Epidermal melanocyte (primary cell): ENCODE results near the gene SLC35D2.
"Not testable (repeated sequence)": the region's sequence is repeated elsewhere in the genome, so short reads cannot be mapped to it uniquely, and the experiment has no call there.

Experiments used
- DNase-seq: peaks from one replicate; pipeline ENCODE4 v3.0.0; 2011; ENCODE audit warnings: low spot score; ENCODE audit not compliant: insufficient read length

Gene SLC35D2

DNA sequence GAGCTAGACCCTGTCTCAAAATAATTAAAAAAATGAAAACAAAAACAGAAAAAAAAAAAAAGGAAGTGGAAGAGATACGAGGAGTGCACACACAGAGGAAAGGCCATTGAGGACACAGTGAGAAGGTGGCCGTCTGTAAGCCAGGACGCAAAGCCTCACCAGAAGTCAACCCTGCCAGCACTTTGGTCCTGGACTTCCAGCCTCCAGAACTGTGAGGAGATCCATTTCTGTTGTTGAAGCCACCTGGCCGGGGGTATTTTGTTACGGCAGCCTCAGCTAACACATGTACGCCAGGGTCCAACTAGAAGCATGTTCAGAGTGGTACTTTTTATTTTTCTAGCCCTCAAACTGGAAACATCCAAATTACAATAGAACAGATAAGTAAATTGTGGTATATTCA lies 21.8 kb downstream of the SLC35D2 start:
- DNase-seq: no peak

GRCh38 chr9:96360976-96361375 lies 22.5 kb downstream of the SLC35D2 start:
- no peak for DNase-seq

GRCh38 chr9:96360523-96360922 lies 23.0 kb downstream of the SLC35D2 start:
- DNase-seq: not testable (repeated sequence)

DNA sequence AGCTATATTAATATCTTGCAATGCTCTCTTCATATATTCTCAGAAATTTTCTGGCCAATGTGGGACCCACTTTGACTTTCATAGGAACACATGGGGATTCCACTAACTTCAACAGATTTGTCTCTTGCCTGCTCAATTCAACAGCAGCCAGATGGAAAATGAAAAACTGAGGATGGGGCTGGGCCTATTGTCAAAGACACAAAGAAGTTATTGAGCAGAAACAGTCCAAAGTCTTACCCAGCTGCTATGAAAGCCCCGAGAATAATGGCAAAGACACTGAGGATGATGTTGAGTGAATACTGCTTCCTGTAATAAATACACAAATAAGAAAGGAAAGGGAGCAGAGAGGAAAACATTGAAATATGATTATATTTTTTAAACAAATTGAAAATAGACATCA lies 32.6 kb downstream of the SLC35D2 start:
- DNase-seq: no peak

DNA sequence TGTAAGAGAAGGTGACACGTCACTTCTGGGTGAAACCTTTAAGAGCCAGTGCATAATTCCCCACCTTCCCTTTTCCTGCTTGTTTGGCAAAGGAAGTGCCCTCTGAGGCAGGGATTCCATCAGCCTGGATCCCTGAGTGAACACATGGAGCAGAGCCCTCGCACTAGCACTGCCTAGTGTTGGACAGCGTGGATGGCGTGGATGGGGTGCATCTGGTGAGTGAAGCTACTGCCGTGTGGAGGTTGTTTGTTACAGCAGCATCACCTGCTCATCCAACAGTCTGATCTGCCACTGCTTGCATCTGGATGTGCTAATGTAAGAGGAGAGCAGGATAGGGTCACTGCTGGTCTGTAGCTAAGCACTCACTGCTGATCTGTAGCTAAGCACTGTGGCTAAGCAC lies 35.2 kb downstream of the SLC35D2 start:
- no peak for DNase-seq

- DNase-seq: no peak
Measured at GRCh38 chr9:96345551-96345950, 38.0 kb downstream of the SLC35D2 start.

DNA sequence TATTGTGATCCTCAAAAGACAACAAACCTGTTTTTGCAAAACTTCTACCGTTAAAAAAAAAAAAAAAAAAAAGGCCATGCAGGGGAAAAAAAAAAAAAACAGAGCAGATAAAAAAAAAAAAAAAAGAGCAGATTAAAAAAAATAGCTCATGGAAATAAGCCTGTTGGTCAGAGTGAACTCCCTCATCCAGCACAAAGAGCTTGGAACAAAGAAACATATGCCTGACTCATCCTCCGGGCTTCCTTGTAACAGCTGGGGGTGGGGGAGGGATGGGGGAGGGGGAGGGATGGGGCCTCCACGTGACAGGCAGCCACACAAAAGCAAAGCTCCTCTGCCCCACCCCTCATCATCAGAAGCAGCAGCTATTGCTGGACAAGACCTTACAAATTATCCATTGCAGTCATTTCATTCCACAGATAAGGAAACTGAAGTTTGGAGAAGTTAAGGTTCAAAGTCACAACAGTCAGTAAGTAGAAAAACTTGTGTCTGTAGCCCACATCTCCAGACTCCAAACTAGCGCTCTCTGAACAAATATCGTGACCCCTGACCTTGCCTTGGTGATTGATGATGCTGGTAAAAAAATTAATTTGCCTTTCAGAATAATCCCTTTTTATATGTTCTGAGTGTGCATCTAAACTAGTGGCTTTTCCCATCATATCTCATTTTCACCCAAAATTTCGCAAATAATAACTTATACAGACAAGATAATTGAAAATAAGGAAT lies 38.9 kb downstream of the SLC35D2 start:
- peak; percentile 76 for DNase-seq

DNA sequence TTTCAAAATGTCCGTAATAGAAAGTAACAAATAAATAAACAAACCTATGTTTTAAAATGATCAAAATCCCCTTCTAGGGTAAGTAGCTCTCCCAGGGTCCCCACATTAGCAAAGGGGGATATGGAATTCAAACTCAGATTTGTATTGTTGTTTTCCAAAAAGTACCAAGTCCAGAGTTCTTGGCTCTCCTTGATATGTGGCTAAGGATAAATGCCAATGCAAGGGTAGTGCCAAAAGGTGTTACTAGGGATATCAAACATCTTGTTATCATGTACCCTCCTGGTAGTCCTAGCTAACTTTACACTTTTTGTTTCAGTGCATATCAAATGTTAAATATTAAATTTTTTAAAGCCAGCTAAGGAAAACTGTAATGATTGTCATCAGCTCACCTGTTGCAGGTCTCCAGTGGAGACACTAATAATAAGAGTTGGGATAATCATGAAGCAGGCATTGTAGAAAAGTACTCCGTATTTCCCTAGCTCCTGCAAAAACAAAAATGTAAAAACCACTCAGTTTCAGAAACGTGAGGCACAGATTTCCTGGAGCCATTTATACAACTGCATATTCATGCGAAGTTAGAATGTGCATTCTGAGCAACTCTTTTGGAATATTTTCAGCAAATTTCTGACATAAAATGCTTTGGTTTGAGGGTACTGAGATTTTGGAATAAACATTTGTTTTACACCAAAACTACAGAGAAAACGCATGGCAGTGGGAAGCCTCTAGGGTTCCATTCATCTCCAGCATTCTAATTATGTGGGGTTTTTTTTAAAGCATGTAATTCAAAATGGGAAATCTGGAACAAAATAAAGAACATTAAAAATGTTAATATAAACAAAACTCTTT lies 39.8 kb downstream of the SLC35D2 start:
- DNase-seq: no peak

GRCh38 chr9:96342571-96343245 lies 40.8 kb downstream of the SLC35D2 start:
- no peak for DNase-seq

- no peak for DNase-seq
Measured at GRCh38 chr9:96340707-96341106, 42.8 kb downstream of the SLC35D2 start.

GRCh38 chr9:96338299-96338698 lies 45.2 kb downstream of the SLC35D2 start:
- DNase-seq: no peak

DNA sequence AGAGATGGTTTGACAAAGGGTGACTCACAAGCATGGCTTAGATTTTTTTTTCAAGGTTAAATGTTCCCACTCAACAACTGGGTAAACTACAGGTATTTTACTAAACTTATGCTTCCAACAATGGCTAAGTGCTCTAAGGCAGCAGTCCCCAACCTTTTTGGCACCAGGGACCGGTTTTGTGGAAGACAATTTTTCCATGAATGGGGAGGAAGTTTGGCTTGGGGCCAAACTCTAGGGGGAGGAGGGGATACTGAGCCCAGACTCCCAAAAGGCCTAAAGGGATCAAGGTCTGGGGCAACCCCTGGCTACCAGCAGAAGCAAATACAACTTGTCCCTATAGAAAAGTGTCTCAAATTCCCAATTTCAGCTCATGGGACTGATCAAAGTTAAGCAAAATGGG lies 49.6 kb downstream of the SLC35D2 start:
- DNase-seq: no peak

DNA sequence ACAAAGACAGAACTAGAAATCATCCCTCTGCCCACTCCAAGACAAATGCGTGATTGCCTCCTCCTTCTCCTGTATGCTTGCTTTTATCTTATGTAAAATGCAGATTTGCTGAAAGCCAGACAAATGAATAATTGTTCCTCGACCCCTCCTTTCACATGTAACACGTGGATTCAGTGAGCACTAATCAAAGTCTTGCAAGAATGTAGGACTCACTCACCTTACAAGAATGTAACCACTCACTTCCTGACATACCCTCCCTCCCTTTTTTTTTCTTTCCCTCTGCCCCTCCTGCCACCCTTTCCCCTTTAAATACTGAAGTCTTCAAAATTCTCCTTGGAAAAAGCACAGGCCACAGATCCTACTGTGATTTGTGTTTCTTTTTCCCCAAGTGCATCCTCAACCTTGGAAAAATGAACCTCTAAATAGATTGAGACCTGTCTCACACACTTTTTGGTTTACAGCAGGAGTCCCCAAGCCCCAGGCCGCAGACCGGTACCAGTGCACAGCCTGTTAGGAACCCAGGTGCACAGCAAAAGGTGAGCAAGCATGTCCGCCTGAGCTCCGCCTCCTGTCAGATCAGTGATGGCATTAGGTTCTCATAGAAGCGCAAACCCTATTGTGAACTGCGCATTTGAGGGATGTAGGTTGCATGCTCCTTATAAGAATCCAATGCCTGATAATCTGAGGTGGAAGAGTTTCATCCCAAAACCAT lies 52.1 kb downstream of the SLC35D2 start:
- DNase-seq: no peak

- peak; percentile 67 for DNase-seq
Measured at GRCh38 chr9:96327694-96328352, 55.7 kb downstream of the SLC35D2 start.

GRCh38 chr9:96323169-96323568 lies 60.3 kb downstream of the SLC35D2 start:
- no peak for DNase-seq

- not testable (repeated sequence) for DNase-seq
Measured at GRCh38 chr9:96322736-96323135, 60.8 kb downstream of the SLC35D2 start.

DNA sequence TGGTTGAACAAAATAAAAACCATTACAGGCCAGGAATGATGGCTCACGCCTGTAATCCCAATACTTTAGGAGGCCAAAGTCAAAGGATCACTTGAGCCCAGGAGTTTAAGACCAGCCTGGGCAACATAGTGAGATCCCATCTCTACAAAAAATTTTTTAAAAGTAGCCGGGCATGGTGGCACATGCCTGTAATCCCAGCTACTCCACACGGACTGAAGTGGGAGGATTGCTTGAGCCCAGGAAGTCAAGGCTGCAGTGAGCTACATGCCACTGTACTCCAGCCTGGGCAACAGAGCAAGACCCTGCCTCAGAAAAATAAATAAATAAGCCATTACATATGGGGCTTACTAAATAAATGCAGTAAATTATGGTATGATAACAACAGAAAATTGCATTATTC lies 61.3 kb downstream of the SLC35D2 start:
- not testable (repeated sequence) for DNase-seq

DNA sequence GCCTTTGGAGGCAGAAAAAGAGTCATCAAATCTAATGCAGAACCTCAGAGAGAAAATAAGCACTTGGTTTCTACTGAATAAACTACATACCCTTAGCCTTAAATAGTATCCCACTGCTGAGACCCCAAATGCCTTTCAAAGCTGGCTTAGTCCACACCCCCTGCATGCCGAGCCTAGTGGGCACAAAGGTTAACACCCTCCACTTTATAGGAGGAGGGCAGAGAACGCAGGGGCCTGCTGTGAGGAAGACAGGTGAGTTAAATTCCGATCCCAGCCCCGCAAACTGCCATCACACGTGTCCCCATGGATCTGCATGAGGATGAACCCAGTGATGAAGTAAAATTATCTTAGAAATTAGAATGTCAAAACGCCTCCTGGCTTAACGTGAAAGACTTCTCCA lies 62.0 kb downstream of the SLC35D2 start:
- no peak for DNase-seq

- DNase-seq: no peak
Measured at GRCh38 chr9:96320749-96321280, 62.7 kb downstream of the SLC35D2 start.

DNA sequence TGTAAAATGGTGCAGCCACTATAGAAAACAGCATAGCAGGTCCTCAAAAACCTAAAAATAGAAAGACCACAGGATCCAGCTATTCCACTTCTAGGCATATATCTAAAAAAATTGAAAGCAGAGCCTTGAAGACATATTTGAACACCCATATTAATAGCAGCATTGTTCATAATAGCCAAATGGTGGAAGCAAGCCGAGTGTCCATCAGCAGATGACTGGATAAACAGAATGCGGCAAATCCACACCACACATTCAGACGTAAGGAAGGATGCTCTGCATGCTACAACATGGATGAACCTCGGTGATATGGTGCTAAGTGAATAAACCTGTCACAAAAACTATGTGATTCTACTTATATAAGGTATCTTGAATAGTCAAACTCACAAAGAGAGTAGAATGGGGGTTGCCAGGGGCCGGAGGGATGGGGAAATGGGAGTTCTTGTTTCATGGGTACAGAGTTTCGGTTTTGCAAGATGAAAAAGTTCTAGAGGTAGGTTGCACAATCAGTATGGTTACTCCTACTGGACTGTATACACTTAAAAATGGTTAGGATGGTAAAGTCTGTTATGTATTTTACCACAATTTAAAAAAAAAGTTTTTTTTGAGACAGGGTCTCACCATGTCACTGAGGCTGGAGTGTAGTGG lies 64.5 kb downstream of the SLC35D2 start:
- no peak for DNase-seq
